Astrocyte (in vitro differentiated cells and primary cell): Measurements from ENCODE around the gene KRT79.

Experiments used
- EZH2 ChIP-seq: IDR thresholded peaks from 2 replicates; pipeline ENCODE4 v1.6.1; 2012; ENCODE audit warnings: mild to moderate bottlenecking, low read length, inconsistent platforms; ENCODE audit not compliant: insufficient read depth
- TF ChIP-seq, protein P1 (sequence below): IDR thresholded peaks from 2 replicates; pipeline ENCODE4 v1.5.1; 2011; ENCODE audit warnings: low read depth, mild to moderate bottlenecking, inconsistent platforms, low read length, moderate library complexity; ENCODE audit not compliant: insufficient read depth

DNA sequence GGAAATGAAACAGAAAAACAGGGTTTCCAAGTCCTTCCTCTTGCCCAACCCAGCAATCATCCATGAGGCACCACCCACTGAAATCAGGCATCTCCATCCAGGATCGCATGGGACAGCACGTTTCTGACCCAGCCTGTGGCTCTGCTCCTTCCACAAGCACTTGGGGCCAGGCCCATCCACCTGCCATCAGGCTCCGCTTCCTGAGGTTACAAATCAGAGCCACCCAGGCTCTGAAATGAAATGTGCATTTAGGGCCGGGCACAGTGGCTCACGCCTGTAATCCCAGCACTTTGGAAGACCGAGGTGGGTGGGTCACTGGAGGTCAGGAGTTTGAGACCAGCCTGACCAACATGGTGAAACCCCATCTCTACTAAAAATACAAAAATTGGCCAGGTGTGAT is 15.4 kb upstream of the KRT79 start:
- TF ChIP-seq, protein P1, sequence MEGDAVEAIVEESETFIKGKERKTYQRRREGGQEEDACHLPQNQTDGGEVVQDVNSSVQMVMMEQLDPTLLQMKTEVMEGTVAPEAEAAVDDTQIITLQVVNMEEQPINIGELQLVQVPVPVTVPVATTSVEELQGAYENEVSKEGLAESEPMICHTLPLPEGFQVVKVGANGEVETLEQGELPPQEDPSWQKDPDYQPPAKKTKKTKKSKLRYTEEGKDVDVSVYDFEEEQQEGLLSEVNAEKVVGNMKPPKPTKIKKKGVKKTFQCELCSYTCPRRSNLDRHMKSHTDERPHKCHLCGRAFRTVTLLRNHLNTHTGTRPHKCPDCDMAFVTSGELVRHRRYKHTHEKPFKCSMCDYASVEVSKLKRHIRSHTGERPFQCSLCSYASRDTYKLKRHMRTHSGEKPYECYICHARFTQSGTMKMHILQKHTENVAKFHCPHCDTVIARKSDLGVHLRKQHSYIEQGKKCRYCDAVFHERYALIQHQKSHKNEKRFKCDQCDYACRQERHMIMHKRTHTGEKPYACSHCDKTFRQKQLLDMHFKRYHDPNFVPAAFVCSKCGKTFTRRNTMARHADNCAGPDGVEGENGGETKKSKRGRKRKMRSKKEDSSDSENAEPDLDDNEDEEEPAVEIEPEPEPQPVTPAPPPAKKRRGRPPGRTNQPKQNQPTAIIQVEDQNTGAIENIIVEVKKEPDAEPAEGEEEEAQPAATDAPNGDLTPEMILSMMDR = no peak
- TF ChIP-seq EZH2 = no peak
